ENCODE results near the gene RBM22.
"Not testable (repeated sequence)": the region's sequence is repeated elsewhere in the genome, so short reads cannot be mapped to it uniquely, and the experiment has no call there.

Gene RBM22

DNA sequence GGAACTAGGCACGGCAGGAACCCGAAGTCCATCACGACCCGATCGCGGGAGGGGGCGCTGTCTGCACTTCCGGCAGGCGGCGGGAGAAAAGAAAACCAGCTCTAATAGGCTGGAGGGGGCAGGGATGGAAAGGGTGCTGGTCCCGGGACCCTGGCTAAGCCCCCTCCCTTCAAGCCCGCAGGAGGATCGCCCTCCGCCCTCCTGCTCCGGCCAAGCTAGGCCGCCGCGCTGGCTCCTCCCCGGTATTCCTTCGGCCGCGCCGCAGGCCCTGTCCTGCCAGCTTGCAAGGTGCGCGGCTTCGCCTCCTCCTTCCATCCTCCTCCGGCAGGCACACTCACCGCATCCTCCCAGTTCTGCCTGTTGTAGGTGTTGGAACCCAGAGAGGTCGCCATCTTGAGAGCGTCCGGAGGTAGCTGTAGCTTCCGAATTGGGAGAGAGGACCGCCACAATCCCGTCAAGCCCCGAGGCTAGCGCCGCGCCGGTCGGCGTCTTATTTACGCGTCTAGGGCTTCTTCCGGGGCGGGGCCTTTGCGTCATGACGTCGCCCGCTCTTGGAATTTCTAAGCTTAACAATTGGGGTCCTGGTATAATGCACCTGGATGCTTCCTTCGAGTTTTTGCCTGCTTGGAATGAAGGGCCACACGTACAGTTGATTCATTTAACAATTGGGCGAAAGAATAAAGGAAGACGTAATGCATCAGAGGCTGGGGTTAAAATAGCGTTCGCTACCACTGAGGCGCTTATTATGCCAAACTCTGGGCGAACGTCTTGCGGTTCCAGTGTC is at the start of gene RBM22:
Gene RBM22, minus strand, starts transcription at position 469 of the 784 bp plus-strand sequence. Its CDS starts 77 bp downstream, at position 392.
- peak; percentile 92 for DNase-seq

- DNase-seq: no peak
Observed at GRCh38 chr5:150750469-150750868, 49.6 kb upstream of the RBM22 start.

DNA sequence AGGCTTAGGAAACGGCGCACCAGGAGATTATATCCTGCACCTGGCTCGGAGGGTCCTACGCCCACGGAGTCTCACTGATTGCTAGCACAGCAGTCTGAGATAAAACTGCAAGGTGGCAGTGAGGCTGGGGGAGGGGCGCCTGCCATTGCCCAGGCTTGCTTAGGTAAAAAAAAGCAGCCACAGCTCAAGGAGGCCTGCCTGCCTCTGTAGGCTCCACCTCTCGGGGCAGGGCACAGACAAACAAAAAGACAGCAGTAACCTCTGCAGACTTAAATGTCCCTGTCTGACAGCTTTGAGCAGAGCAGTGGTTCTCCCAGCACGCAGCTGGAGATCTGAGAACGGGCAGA is 42.3 kb upstream of the RBM22 start:
- DNase-seq: not testable (repeated sequence)

GRCh38 chr5:150742455-150743141 is 41.7 kb upstream of the RBM22 start:
- not testable (repeated sequence) for DNase-seq

GRCh38 chr5:150740992-150741391 is 40.1 kb upstream of the RBM22 start:
- DNase-seq: no peak

- no peak for DNase-seq
Observed at GRCh38 chr5:150738862-150739261, 38.0 kb upstream of the RBM22 start.

DNA sequence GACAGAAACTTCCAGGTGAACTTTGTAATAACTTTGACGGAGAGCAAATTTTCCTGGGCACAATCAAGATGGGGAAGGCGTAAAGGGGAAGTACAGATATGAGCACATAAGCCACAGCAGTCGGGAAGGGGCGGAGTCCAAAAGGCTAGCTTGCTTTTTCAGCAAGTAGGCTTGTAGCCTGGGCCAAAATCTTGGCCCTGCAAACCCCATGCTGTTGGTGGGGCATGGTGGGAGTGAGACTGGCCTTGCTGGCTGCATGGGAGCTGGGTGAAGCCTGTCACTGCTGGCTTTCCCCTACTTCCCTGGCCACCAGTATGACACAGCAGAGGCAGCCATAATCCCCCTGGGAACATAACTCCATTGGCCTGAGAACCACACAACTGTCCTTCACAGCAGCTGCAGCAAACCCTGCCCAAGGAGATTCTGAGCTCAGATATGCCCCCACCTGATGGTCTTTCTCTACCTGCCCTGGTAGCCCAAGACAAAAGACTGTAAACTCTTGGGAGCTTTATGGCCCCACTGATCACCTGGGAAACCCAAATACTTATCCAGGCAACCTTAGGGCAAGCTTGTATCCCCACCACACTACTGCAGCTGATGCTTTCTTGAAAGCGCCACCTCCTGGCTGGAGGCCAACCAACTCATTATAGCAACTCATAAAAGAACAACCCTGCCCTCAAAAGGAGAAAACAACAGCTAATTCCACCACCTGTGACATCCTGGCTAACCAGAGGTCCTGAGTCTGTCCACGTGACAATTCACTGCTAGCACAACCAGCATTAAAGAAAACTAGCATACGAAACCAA is 33.9 kb upstream of the RBM22 start:
- no peak for DNase-seq

- no peak for DNase-seq
Observed at GRCh38 chr5:150731669-150732242, 30.9 kb upstream of the RBM22 start.

GRCh38 chr5:150729859-150730258 is 29.0 kb upstream of the RBM22 start:
- no peak for DNase-seq

DNA sequence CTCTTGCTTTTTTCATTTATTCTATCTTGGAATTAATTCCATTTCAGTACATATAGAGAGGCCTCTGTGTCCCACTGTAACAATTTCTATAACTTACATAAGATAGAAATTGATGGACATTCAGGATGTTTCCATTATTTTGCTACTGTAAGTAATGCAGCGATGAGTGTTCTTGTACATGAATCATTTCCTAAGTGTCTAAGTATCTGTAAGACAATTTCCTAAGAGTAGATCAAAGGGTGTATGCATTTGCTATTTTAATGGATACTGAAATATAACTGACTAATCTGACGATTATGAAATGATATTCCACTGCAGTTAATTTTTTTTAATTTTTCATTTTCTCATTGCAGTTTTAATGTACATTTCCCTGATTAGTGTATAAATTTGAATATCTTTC is 23.0 kb upstream of the RBM22 start:
- no peak for DNase-seq

- no peak for DNase-seq
Observed at GRCh38 chr5:150710165-150710564, 9.3 kb upstream of the RBM22 start.

- no peak for DNase-seq
Observed at GRCh38 chr5:150706776-150707390, 6.0 kb upstream of the RBM22 start.

- no peak for DNase-seq
Observed at GRCh38 chr5:150703762-150704161, 2.9 kb upstream of the RBM22 start.

- DNase-seq: no peak
Observed at GRCh38 chr5:150700246-150700593, 642 bp downstream of the RBM22 start.

DNA sequence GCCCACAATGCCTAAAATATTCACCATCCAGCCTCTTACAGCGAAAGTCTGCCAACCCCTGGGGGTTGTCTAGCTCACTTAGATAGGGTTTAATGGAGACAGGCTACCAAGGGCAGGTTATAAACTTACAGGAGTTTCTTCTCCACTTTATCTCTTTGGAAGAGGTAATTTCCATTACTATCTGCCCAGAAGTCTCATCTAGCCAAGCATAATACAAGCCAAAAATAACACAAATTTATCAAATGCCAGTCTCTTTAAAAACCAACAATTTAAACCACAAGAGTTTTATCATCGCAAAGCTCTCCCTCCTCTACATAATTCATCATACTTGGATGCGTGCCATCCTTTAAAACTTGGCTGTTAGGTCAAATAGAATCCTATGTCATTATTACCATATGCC is 6.2 kb downstream of the RBM22 start:
- DNase-seq: no peak

DNA sequence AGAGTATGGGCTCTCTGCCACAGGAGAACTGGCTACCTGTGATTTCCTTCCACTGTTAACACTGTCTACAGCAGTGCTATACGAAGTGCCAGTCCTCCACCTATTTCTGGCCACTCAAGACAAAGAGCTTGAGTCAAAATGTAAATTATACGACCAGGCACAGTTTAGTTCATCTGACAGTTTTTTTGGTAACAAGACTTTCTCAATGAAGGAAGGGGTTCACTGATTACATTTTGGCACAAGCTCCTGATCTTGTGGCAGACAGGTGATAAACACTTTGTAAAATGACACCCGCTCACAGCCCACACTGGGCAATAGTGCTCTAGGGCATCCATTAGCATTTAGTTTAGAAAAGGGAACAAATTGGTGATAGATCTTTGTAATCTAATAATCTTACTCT is 8.6 kb downstream of the RBM22 start:
- DNase-seq: no peak

GRCh38 chr5:150690760-150691159 is 10.1 kb downstream of the RBM22 start:
- DNase-seq: no peak

DNA sequence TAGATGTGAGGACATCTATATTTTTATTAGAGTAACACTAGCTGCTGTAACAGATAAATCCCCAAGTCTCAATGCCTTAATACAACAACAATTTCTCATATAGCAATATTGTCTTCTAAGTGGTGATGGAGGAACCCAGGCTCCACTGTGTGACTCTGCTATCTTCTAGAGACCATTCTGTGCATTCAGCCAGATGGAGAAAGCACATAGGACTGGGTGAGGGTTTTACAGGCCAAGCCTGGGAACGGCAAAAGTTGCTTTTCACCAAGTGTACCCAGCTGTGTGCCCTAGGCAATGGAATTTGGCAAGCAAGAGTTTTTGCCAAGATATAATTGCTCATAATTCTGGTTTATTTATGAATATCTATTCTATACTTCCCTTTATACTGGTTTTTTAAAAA is 11.7 kb downstream of the RBM22 start:
- no peak for DNase-seq

DNA sequence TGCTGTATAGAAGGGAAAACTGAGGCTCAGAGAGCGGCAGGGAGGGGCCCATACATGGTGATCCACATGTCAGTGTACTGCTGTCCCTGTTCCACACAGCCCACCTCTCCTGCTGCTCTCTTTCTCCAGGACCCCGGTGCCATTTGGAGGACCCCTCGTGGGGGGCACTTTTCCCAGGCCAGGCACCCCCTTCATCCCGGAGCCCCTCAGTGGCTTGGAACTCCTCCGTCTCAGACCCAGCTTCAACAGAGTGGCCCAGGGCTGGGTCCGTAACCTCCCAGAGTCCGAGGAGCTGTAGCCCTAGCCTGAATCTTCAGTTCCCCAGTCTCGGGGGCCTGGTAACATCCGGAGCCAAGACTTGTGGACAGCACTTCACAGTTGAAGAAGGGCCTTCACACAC is 24.3 kb downstream of the RBM22 start:
- DNase-seq: no peak

GRCh38 chr5:150675069-150675468 is 25.8 kb downstream of the RBM22 start:
- no peak for DNase-seq

DNA sequence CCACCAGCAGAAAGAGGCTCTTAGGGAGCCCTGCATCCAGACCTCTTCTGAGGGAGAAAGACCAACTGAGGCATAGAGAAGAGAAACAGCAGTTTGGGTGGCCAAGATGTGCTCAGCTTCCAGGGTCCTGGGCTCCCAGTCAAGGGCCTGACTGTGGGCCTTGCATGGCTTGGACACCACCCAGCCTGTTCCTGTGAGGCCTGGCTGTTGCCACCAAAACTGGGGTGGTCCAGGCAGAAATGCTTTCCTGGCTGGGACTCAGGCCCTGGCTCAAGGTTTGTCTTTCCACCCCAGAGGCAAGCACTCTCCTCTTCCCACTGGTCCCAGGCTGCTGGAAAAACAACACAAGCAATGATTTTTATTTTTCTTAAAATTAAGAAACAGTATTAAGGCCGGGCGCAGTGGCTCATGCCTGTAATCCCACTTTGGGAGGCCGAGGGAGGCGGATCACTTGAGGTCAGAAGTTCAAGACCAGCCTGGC is 26.5 kb downstream of the RBM22 start:
- DNase-seq: no peak

- DNase-seq: no peak
Observed at GRCh38 chr5:150672884-150673275, 28.0 kb downstream of the RBM22 start.

All from CD4-positive, alpha-beta T cell treated with Interleukin-21 for 1 hour (primary cell).